Esophagus squamous epithelium (tissue), 5 donors: ENCODE measurements around the gene PRPF40B. TPM values are rescaled to one million over a fixed set of nuclear protein-coding genes. Genes with fewer than 3 reads are reported as not detected.

Source experiments
- DNase-seq: peaks from one replicate; lab custom pipeline; 2025; lab: John Stamatoyannopoulos, UW
- H3K27ac ChIP-seq, 4 donors: fragments of 200-600 bp; sonication (generic); one replicate each; pipeline ENCODE4 v1.5.1; 2016 to 2019; ENCODE audit warnings: mild to moderate bottlenecking in 1 of 4
- H3K27me3 ChIP-seq, 4 donors: fragments of 200-600 bp; sonication (generic); 1 replicate in 3 of 4; 2 replicates in 1 of 4; pipeline versions ENCODE4 v1.5.1 to v1.6.0; 2017 to 2021; ENCODE audit warnings: antibody characterized with exemption in 1 of 4
- H3K36me3 ChIP-seq, 3 donors: fragments of 200-600 bp; sonication (generic); one replicate each; pipeline ENCODE4 v1.5.1; 2016 to 2019
- H3K4me1 ChIP-seq, 3 donors: fragments of 200-600 bp; sonication (generic); one replicate each; pipeline ENCODE4 v1.5.1; 2017 to 2019
- H3K4me3 ChIP-seq, 4 donors: fragments of 200-600 bp; sonication (generic); 1 replicate in 3 of 4; 2 replicates in 1 of 4; pipeline ENCODE4 v1.5.1; 2016 to 2019; ENCODE audit warnings: mild to moderate bottlenecking in 2 of 4, moderate library complexity in 1 of 4
- H3K9me3 ChIP-seq, 3 donors: fragments of 200-600 bp; sonication (generic); one replicate each; pipeline ENCODE4 v1.5.1; 2016 to 2019
- CTCF ChIP-seq, 6 experiments: fragments of 450-650 bp in 4 of 6; fragments of 200-600 bp in 2 of 6; sonication (generic) in 2 of 6; IDR thresholded peaks; one replicate each; pipeline ENCODE4 v1.5.1; 2016 to 2019; ENCODE audit warnings: antibody characterized with exemption in 6 of 6, mild to moderate bottlenecking in 4 of 6, moderate library complexity in 4 of 6
- POLR2A ChIP-seq, 4 donors: fragments of 450-650 bp; IDR thresholded peaks; one replicate each; pipeline ENCODE4 v1.6.1; 2017; ENCODE audit warnings: antibody characterized with exemption in 4 of 4, mild to moderate bottlenecking in 4 of 4, moderate library complexity in 3 of 4
- WGBS, 2 donors: methylation state at CpG; one replicate each; pipeline ENCODE4 v1.1.5; 2018; 5-methylcytosine and 5-hydroxymethylcytosine counted together
- intact Hi-C: fragments of 100-400 bp; cut with DNase I; formaldehyde crosslinking; loops from one replicate; pipeline ENCODE4 v1.15.0; 2022
- total RNA-seq, 4 donors: library from RNA; depleted of rRNA; stranded (reverse); fragments of >200 nt; gene quantifications; one replicate each; pipeline ENCODE4 v1.1.0, GENCODE V29; 2016
- donor health status: DM: yes; HTN: yes; CAD: no.

Gene PRPF40B
- total RNA-seq, 4 donors from 2014 or later, result 5.2 to 14.5 (median 10.2) TPM

- Histone ChIP-seq H3K36me3 (no peaks in the 10 kb centered on the region), H3K27ac (no peak overlapping the region), H3K27me3 (no peaks in the 10 kb centered on the region), H3K4me3 (no peak overlapping the region), H3K4me1 (peaks cover 16 to 24% (median 18%) of the 10 kb centered on the region in 3 donors), H3K9me3 (no peaks in the 10 kb centered on the region)
- WGBS, 2 donors, result 82 to 85% methylated on average over 3 of the region's 3 CpGs
- intact Hi-C loops, result no loop called here
- no peak for TF ChIP-seq POLR2A (IDR thresholded peaks at IDR 0.05)
- no peak for TF ChIP-seq CTCF (IDR thresholded peaks at IDR 0.05)
- no peak for DNase-seq
Observed at GRCh38 chr12:49678711-49679110, 55.4 kb downstream of the PRPF40B start.

- Histone ChIP-seq H3K27ac (no peak overlapping the region), H3K27me3 (no peaks in the 10 kb centered on the region), H3K36me3 (no peaks in the 10 kb centered on the region), H3K9me3 (no peaks in the 10 kb centered on the region), H3K4me3 (no peak overlapping the region), H3K4me1 (peaks cover 3 to 24% (median 4%) of the 10 kb centered on the region in 3 donors)
- WGBS, 2 donors, result 100% methylated on average over 1 of the region's 1 CpG
- intact Hi-C loops, result no loop called here
- TF ChIP-seq POLR2A (IDR thresholded peaks at IDR 0.05) (no peak), CTCF (IDR thresholded peaks at IDR 0.05) (no peak)
- no peak for DNase-seq
Observed at GRCh38 chr12:49680075-49680474, 56.7 kb downstream of the PRPF40B start.

GRCh38 chr12:49683599-49684309, 60.4 kb downstream of the PRPF40B start:
- no peaks in the 10 kb centered on the region for H3K27me3 ChIP-seq
- intact Hi-C loops, result no loop called here
- DNase-seq, result no peak

GRCh38 chr12:49684310-49684854, 61.0 kb downstream of the PRPF40B start:
- no peak for TF ChIP-seq CTCF (IDR thresholded peaks at IDR 0.05)
- TF ChIP-seq POLR2A (IDR thresholded peaks at IDR 0.05), result no peak

More at GRCh38 chr12:49683599-49684309, 60.4 kb downstream of the PRPF40B start:
- Histone ChIP-seq H3K27ac (no peak overlapping the region), H3K9me3 (no peaks in the 10 kb centered on the region), H3K4me1 (peaks cover 0 to 20% (median 0%) of the 10 kb centered on the region in 3 donors), H3K36me3 (no peaks in the 10 kb centered on the region), H3K4me3 (no peak overlapping the region)
- TF ChIP-seq POLR2A (IDR thresholded peaks at IDR 0.05), result no peak
- no peak for TF ChIP-seq CTCF (IDR thresholded peaks at IDR 0.05)
- WGBS, 2 donors, result 82 to 84% methylated on average over 3 of the region's 3 CpGs

GRCh38 chr12:49687941-49688340, 64.6 kb downstream of the PRPF40B start:
- peaks cover 0 to 20% (median 0%) of the 10 kb centered on the region in 3 donors for H3K4me1 ChIP-seq
- H3K4me3 ChIP-seq, result no peak overlapping the region
- no peaks in the 10 kb centered on the region for H3K36me3 ChIP-seq
- intact Hi-C loops, result no loop called here
- no peak overlapping the region for H3K27ac ChIP-seq
- no peaks in the 10 kb centered on the region for H3K27me3 ChIP-seq
- no peak for DNase-seq
- TF ChIP-seq CTCF (IDR thresholded peaks at IDR 0.05) (no peak), POLR2A (IDR thresholded peaks at IDR 0.05) (no peak)
- H3K9me3 ChIP-seq, result no peaks in the 10 kb centered on the region
- WGBS, 2 donors, result 89 to 100% methylated on average over 1 to 2 of the region's 2 CpGs

More at GRCh38 chr12:49684310-49684854, 61.0 kb downstream of the PRPF40B start:
- DNase-seq, result no peak
- Histone ChIP-seq H3K4me3 (no peak overlapping the region), H3K36me3 (no peaks in the 10 kb centered on the region), H3K27me3 (no peaks in the 10 kb centered on the region), H3K27ac (no peak overlapping the region), H3K4me1 (peaks cover 0 to 20% (median 0%) of the 10 kb centered on the region in 3 donors), H3K9me3 (no peaks in the 10 kb centered on the region)
- 77 to 89% methylated on average over 5 of the region's 5 CpGs for WGBS, 2 donors
- intact Hi-C loops, result no loop called here
